ENCODE data around the gene CBLB. TPM values are rescaled to one million over a fixed set of nuclear protein-coding genes. Genes with fewer than 3 reads are reported as not detected.

The CBLB gene
- total RNA-seq, 1 experiment from 2014 or later = 23.9 TPM

- intact Hi-C loops (cut with micrococcal nuclease) = no loop called here
- no peak overlapping the region for H3K4me2 ChIP-seq (ENCODE audit: low read length)
Observed at GRCh38 chr3:105798381-105798934, 70.4 kb downstream of the CBLB start.

GRCh38 chr3:105793040-105793439 is 75.8 kb downstream of the CBLB start:
- Histone ChIP-seq H3K79me2 (ENCODE audit: low read length) (no peaks in the 10 kb centered on the region), H3F3A (ENCODE audit: low read length, unreplicated experiment) (no peaks in the 10 kb centered on the region), H3K4me3 (ENCODE audit: low read length) (no peak overlapping the region), H3K9me2 (replicated peaks; ENCODE audit: low read length) (no peaks in the 10 kb centered on the region), H2AFZ (ENCODE audit: low read length) (no peak overlapping the region), H3K9me3 (ENCODE audit: low read length) (no peaks in the 10 kb centered on the region), H3K4me1 (ENCODE audit: insufficient read depth, low read length) (peaks cover 8% of the 10 kb centered on the region), H3K27me3 (ENCODE audit: low read length) (no peaks in the 10 kb centered on the region), H3K9ac (ENCODE audit: low read length) (no peak overlapping the region), H3K36me3 (ENCODE audit: low read depth, low read length) (no peaks in the 10 kb centered on the region), H4K20me1 (ENCODE audit: low read length) (no peaks in the 10 kb centered on the region; the same call in 1 of the 2 replicates), H3K27ac (ENCODE audit: low read length) (no peak overlapping the region), H3K4me2 (ENCODE audit: low read length) (no peak overlapping the region)
- POLR2A ChIA-PET (ENCODE audit: unreplicated experiment) = no interaction called here
- ATAC-seq (no peak), DNase-seq (no peak)
- intact Hi-C loops (cut with micrococcal nuclease) = no loop called here
- BruUV-seq (replicated peaks) = no TSS peak
- TF ChIP-seq EZH2 (IDR thresholded peaks at IDR 0.05; ENCODE audit: low read length, unreplicated experiment) = no peak
- no peak for TF ChIP-seq CTCF (conservative IDR thresholded peaks at IDR 0.05; ENCODE audit: low read depth, low read length)
- no peak for TF ChIP-seq EZH2phosphoT487 (IDR thresholded peaks at IDR 0.05; ENCODE audit: borderline replicate concordance, low read length)
- CTCF ChIA-PET = no interaction called here

More at GRCh38 chr3:105798381-105798934, 70.4 kb downstream of the CBLB start:
- Histone ChIP-seq H3F3A (ENCODE audit: low read length, unreplicated experiment) (no peaks in the 10 kb centered on the region), H4K20me1 (ENCODE audit: low read length) (no peaks in the 10 kb centered on the region), H3K9ac (ENCODE audit: low read length) (no peak overlapping the region), H3K36me3 (ENCODE audit: low read depth, low read length) (no peaks in the 10 kb centered on the region), H3K4me3 (ENCODE audit: low read length) (no peak overlapping the region), H3K27me3 (ENCODE audit: low read length) (no peaks in the 10 kb centered on the region), H3K79me2 (ENCODE audit: low read length) (no peaks in the 10 kb centered on the region), H3K27ac (ENCODE audit: low read length) (no peak overlapping the region), H3K9me3 (ENCODE audit: low read length) (no peaks in the 10 kb centered on the region), H2AFZ (ENCODE audit: low read length) (no peak overlapping the region), H3K9me2 (replicated peaks; ENCODE audit: low read length) (no peaks in the 10 kb centered on the region), H3K4me1 (ENCODE audit: insufficient read depth, low read length) (no peaks in the 10 kb centered on the region)
- no TSS peak for BruUV-seq (replicated peaks)
- no peak for DNase-seq
- ChIA-PET CTCF (no interaction called here), POLR2A (ENCODE audit: unreplicated experiment) (no interaction called here)
- TF ChIP-seq CTCF (conservative IDR thresholded peaks at IDR 0.05; ENCODE audit: low read depth, low read length) (no peak), EZH2phosphoT487 (IDR thresholded peaks at IDR 0.05; ENCODE audit: borderline replicate concordance, low read length) (no peak), EZH2 (IDR thresholded peaks at IDR 0.05; ENCODE audit: low read length, unreplicated experiment) (no peak)
- no peak for ATAC-seq

GRCh38 chr3:105791919-105792786 is 76.7 kb downstream of the CBLB start:
- Histone ChIP-seq H3K9me3 (ENCODE audit: low read length) (no peaks in the 10 kb centered on the region), H2AFZ (ENCODE audit: low read length) (no peak overlapping the region), H3K27ac (ENCODE audit: low read length) (no peak overlapping the region), H3K4me3 (ENCODE audit: low read length) (no peak overlapping the region), H3K4me1 (ENCODE audit: insufficient read depth, low read length) (peaks cover 11% of the 10 kb centered on the region), H4K20me1 (ENCODE audit: low read length) (no peaks in the 10 kb centered on the region; the same call in 1 of the 2 replicates), H3K4me2 (ENCODE audit: low read length) (no peak overlapping the region), H3K9ac (ENCODE audit: low read length) (no peak overlapping the region), H3K79me2 (ENCODE audit: low read length) (no peaks in the 10 kb centered on the region), H3K36me3 (ENCODE audit: low read depth, low read length) (no peaks in the 10 kb centered on the region), H3F3A (ENCODE audit: low read length, unreplicated experiment) (no peaks in the 10 kb centered on the region), H3K27me3 (ENCODE audit: low read length) (no peaks in the 10 kb centered on the region), H3K9me2 (replicated peaks; ENCODE audit: low read length) (no peaks in the 10 kb centered on the region)
- ATAC-seq = no peak
- intact Hi-C loops (cut with micrococcal nuclease) = no loop called here
- no peak for TF ChIP-seq EZH2phosphoT487 (IDR thresholded peaks at IDR 0.05; ENCODE audit: borderline replicate concordance, low read length)
- ChIA-PET POLR2A (ENCODE audit: unreplicated experiment) (no interaction called here), CTCF (no interaction called here)
- no peak for DNase-seq
- BruUV-seq (replicated peaks) = no TSS peak

Measured in PC-3 (cell line).